ENCODE data around the gene LSS. TPM values are rescaled to one million over a fixed set of nuclear protein-coding genes. Genes with fewer than 3 reads are reported as not detected.

LSS gene
- total RNA-seq, 1 donor from 2014 or later = 83.2 TPM

- Histone ChIP-seq H3K4me1 (ENCODE audit: insufficient read depth, low read length) (no peaks in the 10 kb centered on the region), H3K4me3 (ENCODE audit: insufficient read depth, low read depth, low read length) (no peak overlapping the region), H3K27ac (ENCODE audit: low read depth, low read length) (no peak overlapping the region), H2AFZ (ENCODE audit: low read depth, low read length) (no peak overlapping the region), H3K36me3 (ENCODE audit: insufficient read depth, low read length) (no peaks in the 10 kb centered on the region), H3K9ac (ENCODE audit: low read length) (no peak overlapping the region), H3K79me2 (ENCODE audit: insufficient read depth, low read length) (no peaks in the 10 kb centered on the region), H3K27me3 (ENCODE audit: insufficient read depth, low read length) (no peaks in the 10 kb centered on the region), H3K9me3 (ENCODE audit: insufficient read depth, low read depth, low read length) (no peaks in the 10 kb centered on the region), H4K20me1 (ENCODE audit: insufficient read depth, low read length) (no peaks in the 10 kb centered on the region), H3K4me2 (ENCODE audit: low read length) (no peak overlapping the region)
- FAIRE-seq (no peak), DNase-seq (ENCODE audit: low read depth) (no peak)
- no peak for TF ChIP-seq CTCF (IDR thresholded peaks at IDR 0.05; ENCODE audit: insufficient read depth, low read depth, low read length)
- TF ChIP-seq EZH2 (IDR thresholded peaks at IDR 0.05; ENCODE audit: insufficient read depth, low read length) = no peak
- Mint-ChIP-seq H3K4me3 (ENCODE audit: unreplicated experiment) (no peak overlapping the region), H3K27ac (ENCODE audit: unreplicated experiment) (no peak overlapping the region), H3K4me1 (ENCODE audit: low read depth, unreplicated experiment) (peaks cover 2% of the 10 kb centered on the region), H3K9me3 (ENCODE audit: unreplicated experiment) (peaks cover 3% of the 10 kb centered on the region), H3K27me3 (ENCODE audit: low read depth, unreplicated experiment) (no peaks in the 10 kb centered on the region), H3K36me3 (ENCODE audit: low read depth, unreplicated experiment) (peaks cover 9% of the 10 kb centered on the region)
These were observed 73.5 kb downstream of the LSS start for GRCh38 chr21:46154955-46155513.

GRCh38 chr21:46154155-46154954, 74.2 kb downstream of the LSS start:
- H3K4me3 ChIP-seq (ENCODE audit: insufficient read depth, low read depth, low read length) = no peak overlapping the region
- no peaks in the 10 kb centered on the region for H3K4me1 ChIP-seq (ENCODE audit: insufficient read depth, low read length)
- H3K9me3 Mint-ChIP-seq (ENCODE audit: unreplicated experiment) = peaks cover 3% of the 10 kb centered on the region
- H3K79me2 ChIP-seq (ENCODE audit: insufficient read depth, low read length) = no peaks in the 10 kb centered on the region
- no peak overlapping the region for H2AFZ ChIP-seq (ENCODE audit: low read depth, low read length)
- no peaks in the 10 kb centered on the region for H3K27me3 ChIP-seq (ENCODE audit: insufficient read depth, low read length)
- H3K27ac Mint-ChIP-seq (ENCODE audit: unreplicated experiment) = no peak overlapping the region
- H4K20me1 ChIP-seq (ENCODE audit: insufficient read depth, low read length) = no peaks in the 10 kb centered on the region
- peaks cover 2% of the 10 kb centered on the region for H3K4me1 Mint-ChIP-seq (ENCODE audit: low read depth, unreplicated experiment)
- no peak overlapping the region for H3K9ac ChIP-seq (ENCODE audit: low read length)
- no peak overlapping the region for H3K4me3 Mint-ChIP-seq (ENCODE audit: unreplicated experiment)
- H3K9me3 ChIP-seq (ENCODE audit: insufficient read depth, low read depth, low read length) = no peaks in the 10 kb centered on the region
- no peak overlapping the region for H3K4me2 ChIP-seq (ENCODE audit: low read length)
- DNase-seq (ENCODE audit: low read depth) = no peak
- H3K27me3 Mint-ChIP-seq (ENCODE audit: low read depth, unreplicated experiment) = no peaks in the 10 kb centered on the region
- FAIRE-seq = no peak
- H3K36me3 ChIP-seq (ENCODE audit: insufficient read depth, low read length) = no peaks in the 10 kb centered on the region
- H3K36me3 Mint-ChIP-seq (ENCODE audit: low read depth, unreplicated experiment) = peaks cover 9% of the 10 kb centered on the region
- TF ChIP-seq EZH2 (IDR thresholded peaks at IDR 0.05; ENCODE audit: insufficient read depth, low read length) (no peak), CTCF (IDR thresholded peaks at IDR 0.05; ENCODE audit: insufficient read depth, low read depth, low read length) (no peak)
- H3K27ac ChIP-seq (ENCODE audit: low read depth, low read length) = no peak overlapping the region

Data from astrocyte (in vitro differentiated cells and primary cell).